ENCODE data around the gene CBLN1.

DNA sequence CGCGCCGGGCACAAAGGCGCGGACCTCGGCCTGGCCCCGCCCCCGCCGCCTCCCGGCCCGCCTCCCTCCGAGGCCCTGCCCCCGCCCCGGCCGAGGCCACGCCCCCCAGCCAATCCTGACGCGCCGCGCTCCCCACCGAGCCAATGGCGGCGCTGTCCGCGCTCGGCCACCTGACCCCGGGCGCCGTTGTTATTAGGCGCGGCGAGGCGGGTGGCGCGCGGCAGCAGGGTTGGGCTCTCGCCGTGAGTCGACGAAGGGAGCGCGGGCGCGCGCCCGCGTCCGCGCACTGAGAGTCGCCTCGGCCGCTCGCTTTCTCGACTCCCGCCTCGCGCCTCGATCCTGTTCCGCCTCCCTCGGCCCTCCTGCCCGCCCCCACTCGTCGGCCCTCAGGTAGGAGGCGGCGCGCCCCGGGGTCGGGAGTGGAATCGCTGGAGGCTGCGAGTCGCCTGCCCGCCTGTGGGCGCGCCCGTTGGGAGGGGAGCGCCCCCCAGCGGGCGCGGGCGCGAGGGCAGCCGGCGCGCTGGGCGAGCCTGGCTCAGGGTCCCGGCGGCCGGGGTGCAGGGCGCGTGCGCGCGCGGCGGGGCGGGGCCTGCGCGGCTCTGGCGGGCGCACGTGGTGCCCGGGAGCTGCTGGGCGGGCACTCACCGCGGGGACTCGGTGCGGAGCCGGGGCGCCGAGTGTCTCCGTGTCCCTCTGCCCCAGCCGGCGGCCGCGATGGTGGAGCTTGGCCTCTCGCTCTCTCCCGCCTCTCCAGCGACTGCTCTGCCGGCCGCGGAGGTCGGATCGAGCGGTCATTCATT is 405 bp upstream of the CBLN1 start:
- TF ChIP-seq, protein P1, sequence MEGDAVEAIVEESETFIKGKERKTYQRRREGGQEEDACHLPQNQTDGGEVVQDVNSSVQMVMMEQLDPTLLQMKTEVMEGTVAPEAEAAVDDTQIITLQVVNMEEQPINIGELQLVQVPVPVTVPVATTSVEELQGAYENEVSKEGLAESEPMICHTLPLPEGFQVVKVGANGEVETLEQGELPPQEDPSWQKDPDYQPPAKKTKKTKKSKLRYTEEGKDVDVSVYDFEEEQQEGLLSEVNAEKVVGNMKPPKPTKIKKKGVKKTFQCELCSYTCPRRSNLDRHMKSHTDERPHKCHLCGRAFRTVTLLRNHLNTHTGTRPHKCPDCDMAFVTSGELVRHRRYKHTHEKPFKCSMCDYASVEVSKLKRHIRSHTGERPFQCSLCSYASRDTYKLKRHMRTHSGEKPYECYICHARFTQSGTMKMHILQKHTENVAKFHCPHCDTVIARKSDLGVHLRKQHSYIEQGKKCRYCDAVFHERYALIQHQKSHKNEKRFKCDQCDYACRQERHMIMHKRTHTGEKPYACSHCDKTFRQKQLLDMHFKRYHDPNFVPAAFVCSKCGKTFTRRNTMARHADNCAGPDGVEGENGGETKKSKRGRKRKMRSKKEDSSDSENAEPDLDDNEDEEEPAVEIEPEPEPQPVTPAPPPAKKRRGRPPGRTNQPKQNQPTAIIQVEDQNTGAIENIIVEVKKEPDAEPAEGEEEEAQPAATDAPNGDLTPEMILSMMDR (conservative IDR thresholded peaks at IDR 0.05; ENCODE audit: low read depth in 2 of 2): peak; percentile 43 to 65
- TF ChIP-seq CREB1 (CRISPR knock-in tag; IDR thresholded peaks at IDR 0.05; ENCODE audit: low read depth) (no peak), POLR2AphosphoS5 (IDR thresholded peaks at IDR 0.05; ENCODE audit: low read depth) (peak; percentile 44; the same call in 1 of the 2 replicates)
